Iris pigment epithelial cell (primary cell): ENCODE results near the gene PARPBP.
"Not testable (repeated sequence)": the region's sequence is repeated elsewhere in the genome, so short reads cannot be mapped to it uniquely, and the experiment has no call there.

Experiments used
- DNase-seq: peaks from one replicate; pipeline ENCODE4 v3.0.0-alpha.2; 2011; ENCODE audit warnings: low read depth

PARPBP gene

DNA sequence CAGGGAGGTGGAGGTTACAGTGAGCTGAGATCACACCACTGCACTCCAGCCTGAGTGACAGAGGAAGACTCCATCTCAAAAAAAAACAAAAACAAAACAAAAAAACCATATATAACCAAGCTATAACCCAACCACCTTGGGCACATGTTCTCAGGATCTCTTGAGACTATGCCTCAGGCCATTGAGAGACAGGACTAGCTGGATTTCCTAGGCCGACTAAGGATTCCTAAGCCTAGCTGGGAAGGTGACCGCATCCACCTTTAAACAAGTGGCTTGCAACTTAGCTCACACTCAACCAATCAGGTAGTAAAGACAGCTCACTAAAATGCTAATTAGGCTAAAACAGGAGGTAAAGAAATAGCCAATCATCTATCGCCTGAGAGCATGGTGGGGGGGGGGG lies 35.2 kb downstream of the PARPBP start:
- not testable (repeated sequence) for DNase-seq

GRCh38 chr12:102163383-102163782 lies 43.4 kb downstream of the PARPBP start:
- DNase-seq, result no peak

DNA sequence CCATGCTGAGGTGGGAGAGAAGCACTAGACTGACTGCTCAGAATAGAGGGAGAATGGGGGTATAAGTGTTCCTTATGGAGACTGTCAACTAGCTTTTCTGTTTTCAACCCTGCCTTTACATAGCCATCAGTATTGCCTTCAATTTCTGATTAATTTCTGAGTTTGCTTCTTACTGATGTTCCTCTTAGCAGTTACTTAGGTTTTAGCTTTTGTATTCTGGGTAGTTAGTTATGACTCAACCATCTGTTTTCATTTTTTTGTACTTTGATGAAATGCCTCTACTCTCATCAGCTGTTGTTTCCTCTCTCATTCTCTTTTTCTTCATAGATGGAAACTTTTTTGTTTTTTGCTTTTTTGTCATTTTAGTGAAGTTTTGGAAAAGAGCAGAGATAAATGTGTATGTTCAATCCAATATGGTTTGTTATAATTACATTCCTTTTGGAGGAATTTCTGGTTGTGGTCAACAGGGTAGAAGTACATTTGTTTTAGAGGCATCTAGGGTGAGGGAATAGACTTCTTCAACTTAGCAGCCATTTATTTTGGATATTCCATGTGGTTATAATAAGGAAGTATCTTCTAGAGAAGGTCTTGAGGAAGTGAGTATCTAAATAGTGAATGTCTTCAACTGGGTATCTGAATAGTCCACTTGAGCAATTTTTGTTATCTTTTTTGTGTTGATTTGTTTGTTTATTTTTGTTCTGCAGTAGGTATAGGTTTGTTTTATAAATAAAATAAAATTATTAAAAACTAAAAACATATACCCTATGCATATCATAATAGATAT lies 48.0 kb downstream of the PARPBP start:
- DNase-seq, result no peak

DNA sequence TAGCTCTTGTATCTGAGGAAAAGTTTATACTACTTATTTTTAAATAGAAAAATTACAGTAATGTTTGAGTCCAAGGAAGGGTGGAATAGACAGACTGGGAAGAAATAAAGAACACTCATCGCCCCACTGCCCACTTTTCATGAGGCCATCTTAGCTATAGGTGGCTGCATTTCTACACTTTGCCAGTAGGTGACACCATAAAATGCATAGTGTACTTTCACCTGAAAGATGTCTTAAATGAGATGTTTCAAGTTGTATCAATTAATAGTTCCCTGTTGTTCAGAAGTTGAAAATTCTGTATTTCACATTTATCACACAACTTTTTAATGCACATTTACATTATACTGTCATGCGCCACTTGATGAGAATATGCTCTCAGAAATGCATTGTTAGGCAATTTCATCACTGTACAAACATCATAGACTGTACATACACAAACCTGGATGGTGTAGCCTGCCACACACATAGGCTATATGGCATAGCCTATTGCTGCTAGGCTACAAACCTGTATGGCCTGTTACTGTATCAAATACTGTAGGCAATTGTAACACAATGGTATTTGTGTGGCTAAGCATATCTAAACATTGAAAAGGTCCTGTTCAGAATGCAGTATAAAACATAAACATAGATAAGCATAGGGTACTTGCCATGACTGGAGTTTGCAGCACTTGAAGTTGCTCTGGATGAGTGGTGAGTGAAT lies 50.1 kb downstream of the PARPBP start:
- DNase-seq, result peak; percentile 40

- DNase-seq, result no peak
These were observed 52.0 kb downstream of the PARPBP start for GRCh38 chr12:102171951-102172350.

DNA sequence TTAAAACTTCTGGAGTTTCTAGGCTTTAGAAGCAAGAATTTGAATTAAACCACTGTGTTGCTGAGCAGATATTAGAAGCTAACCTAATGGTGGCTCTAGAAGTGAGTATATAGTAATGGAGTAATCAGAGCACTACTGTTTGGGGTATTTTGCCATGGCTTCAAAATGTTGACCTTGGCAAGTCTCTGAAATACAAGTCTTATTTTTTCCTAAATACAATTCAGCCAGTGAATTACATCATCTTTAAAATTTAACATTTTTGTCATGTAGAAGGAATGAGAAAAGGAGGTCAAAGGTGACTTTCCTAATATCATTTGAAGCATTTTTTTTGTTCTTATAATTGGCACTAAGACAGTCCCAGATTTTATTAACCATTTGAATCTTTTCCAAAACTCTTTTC lies 52.5 kb downstream of the PARPBP start:
- DNase-seq, result peak; percentile 81

- DNase-seq, result no peak
These were observed 54.1 kb downstream of the PARPBP start for GRCh38 chr12:102174117-102174516.

DNA sequence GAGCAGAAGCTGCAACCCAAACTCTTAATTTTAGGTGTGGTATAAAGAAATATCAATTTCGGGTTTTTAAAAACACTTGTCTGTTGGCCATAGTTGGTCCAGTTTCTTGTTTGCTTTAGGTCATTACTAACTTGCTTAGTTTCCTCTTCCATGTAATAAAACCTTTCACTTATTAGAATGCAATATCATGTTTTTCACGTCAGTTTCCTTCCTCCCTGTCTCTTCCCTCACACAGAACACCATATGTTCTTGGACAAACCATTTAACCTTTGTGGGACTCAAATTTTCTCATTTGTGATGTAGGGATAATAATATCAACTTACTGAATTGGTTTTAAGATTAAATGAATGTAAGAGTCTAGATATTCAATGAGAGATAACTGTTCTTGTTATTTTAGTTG lies 54.8 kb downstream of the PARPBP start:
- DNase-seq, result no peak

DNA sequence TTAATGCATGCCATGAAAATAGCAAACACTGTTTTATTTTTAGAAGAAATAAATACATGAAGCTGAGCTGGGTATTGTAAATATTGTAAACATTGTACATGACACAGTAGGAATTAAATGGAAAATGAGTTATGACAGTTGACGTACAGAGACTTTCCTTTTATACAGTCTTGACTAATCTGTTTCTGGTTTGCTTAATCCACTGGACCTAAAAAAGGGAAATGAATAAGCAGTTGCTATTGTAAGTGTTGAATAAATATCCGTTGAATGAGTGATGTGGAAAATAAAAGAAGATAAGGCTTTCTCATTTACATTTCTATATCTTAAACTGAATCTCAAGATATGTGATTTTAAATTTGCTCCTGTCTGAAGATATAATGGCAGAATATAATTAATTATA lies 62.7 kb downstream of the PARPBP start:
- peak; percentile 46 for DNase-seq

DNA sequence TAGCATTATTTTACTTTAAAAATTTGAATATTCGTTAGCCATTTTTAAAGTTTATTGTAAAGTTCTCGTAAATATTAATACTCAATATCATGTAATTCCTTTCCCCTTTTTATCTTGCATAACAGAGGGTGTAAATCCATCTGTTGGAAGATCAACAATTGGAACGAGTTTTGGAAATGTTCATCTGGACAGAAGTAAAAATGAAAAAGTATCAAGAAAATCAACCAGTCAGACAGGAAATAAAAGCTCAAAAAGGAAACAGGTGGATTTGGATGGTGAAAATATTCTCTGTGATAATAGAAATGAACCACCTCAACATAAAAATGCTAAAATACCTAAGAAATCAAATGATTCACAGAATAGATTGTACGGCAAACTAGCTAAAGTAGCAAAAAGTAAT lies 75.8 kb downstream of the PARPBP start:
- no peak for DNase-seq

DNA sequence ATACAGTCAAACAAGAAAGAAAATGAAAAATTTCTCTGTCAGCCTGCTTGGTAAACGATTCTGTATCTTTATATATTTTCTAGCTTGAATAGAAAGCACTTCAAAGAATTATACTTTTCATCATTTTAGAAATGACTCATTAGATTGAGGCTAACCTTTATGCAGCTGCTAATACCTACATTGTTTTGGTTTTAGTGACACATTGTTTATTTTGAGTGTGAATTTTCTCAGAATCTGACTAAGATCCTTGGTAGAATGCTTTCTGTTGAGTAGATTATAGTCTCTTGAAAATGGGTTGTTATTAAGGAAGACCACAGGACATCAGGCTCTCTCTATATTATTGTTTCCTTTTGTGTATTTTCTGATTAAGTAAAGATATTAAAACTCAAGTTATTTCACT lies 77.8 kb downstream of the PARPBP start, which contains the start of gene PMCH:
Gene PMCH (minus strand): TSS at position 45 of the 400 bp plus-strand sequence. CDS start 63 bp downstream, outside the sequence.
- peak; percentile 73 for DNase-seq

- no peak for DNase-seq
These were observed 81.6 kb downstream of the PARPBP start for GRCh38 chr12:102201436-102202061.

DNA sequence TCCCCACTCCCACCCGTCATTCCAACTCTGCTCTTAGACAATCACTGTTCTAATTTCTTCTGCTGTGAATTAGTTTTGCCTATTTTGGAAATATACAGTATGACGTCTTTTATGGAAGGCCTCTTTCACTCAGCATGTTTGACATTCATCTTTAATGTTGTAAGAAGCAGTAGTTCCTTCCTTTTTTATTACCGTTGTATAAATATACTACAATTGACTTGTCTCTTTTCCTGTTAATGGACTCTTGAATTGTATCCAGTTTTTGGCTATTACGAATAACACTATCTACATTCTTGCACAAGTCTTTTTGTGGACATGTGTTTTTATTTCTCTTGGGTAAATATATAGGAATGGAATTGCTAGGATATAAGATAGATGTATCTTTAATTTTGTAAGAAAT lies 82.6 kb downstream of the PARPBP start:
- DNase-seq, result no peak

- DNase-seq, result no peak
These were observed 84.0 kb downstream of the PARPBP start for GRCh38 chr12:102204025-102204424.

GRCh38 chr12:102215992-102216691 lies 96.2 kb downstream of the PARPBP start:
- peak; percentile 80 for DNase-seq

DNA sequence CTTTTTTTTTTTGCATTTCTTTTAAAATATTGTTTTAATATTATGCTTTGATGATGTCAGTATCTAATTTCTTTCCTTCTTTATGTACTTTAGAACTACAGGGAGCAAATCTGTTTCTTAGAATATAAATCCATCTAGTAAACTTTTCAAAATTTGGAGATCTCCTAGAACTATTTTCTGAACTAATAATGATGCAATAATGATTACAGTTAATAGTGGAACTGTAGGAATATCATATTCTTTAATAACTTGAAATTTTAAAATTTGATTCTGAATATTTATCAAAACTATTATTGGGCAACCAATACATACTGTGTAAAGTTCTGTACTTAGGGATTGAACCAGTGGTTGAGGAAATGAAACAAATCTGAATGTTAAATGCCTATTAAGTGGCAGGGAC lies 100.8 kb downstream of the PARPBP start:
- no peak for DNase-seq

DNA sequence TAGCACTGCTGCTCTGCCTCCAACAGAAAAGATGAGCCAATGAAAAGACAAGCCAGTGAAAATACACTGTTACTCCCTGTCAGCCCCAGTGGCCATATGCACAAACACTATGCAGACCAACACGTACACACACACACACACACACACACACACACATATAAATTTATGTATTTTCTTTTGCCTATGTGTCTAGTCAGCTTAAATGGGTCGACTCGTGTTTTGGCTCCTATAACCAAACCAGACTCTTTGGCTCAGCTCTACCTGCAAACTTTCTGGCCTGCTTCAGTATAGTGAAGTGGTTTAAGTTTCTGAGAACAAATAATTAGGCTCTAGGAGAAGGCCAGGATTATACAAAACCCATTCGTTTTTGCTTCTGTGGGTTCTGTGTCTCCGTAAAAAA lies 108.0 kb downstream of the PARPBP start:
- DNase-seq, result no peak

- DNase-seq, result no peak
These were observed 112.1 kb downstream of the PARPBP start for GRCh38 chr12:102232036-102232435.

DNA sequence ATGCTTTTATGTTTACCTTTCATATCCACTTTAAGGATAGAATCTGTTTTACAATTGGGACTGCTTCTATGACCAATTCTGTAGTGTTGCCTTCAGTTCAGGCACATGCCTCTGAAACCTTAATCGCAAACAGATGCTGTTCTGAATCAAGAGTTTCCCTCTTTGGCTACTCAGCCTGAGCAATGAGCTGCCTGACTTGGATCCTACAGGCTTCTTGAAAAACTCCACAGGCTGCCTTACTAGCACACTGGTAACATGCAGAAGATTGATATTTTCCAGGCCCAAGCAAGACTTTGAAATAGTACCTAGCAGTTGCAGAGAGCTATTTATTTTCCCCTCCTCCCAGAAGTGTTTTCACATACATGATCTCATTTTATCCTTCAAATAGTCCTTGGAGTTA lies 112.5 kb downstream of the PARPBP start:
- DNase-seq, result no peak

- DNase-seq, result no peak
These were observed 114.6 kb downstream of the PARPBP start for GRCh38 chr12:102234599-102234998.

GRCh38 chr12:102240859-102241258 lies 120.9 kb downstream of the PARPBP start:
- not testable (repeated sequence) for DNase-seq
